Measurements from ENCODE around the gene CBX2. TPM values are rescaled to one million over a fixed set of nuclear protein-coding genes. Genes with fewer than 3 reads are reported as not detected.
A peak's percentile ranks its signal among the peaks of the same experiment; 100 is the strongest.

CBX2 gene
- total RNA-seq, 1 donor from 2014 or later: 53.5 TPM

DNA sequence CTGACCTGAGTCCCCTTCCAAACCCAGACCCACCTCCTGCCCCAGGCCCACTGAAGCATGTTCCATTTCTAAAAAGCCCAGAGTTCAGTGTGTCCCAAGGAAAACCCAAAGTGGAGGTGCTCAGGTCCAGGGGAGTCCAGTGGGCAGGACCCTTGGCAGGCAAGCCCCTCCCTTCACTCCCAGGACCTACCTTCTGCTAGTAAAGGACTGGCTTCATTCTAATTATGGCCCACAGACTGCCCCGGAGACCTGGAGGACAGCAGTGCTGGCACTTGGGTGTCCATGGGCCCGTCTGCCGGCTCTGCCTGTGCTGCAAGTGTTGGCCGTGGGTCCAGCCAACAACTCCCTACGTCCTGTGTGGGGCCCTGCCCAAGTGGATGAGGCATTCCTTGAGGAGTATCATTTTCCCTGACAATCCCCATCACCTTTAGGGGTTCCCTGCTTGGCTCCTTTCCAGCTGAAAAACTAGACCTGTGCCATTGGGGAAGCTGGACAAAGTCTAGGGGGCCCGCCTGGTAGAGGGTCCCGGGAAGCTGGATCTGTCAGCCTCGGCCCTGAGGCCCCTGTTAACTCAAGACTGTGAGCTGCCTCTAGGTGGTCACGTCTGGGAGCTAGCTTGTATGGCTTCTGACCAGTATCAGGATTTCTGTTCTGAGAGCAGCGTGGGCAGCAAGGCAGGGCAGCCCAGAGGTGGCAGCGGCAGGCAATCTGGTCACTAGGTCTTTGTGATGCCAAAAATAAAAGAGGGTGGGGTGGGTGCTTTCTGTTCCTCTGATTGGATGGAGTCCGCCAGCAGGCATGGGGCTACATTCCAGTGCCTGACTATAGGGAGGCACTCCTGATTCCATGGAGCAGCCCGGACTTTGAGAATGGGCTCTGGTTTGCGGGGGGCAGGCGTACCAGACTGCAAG is 8.2 kb downstream of the CBX2 start:
- Histone ChIP-seq H4K20me1 (ENCODE audit: low read depth) (peaks cover 93% of the 10 kb centered on the region), H3K36me3 (no peaks in the 10 kb centered on the region), H3K27me3 (peaks cover 42% of the 10 kb centered on the region), H3K9ac (no peak overlapping the region), H3K9me3 (ENCODE audit: low read depth) (no peaks in the 10 kb centered on the region), H3F3A (ENCODE audit: low read depth) (peaks cover 48% of the 10 kb centered on the region), H3K4me2 (no peak overlapping the region), H3K79me2 (ENCODE audit: low read depth) (peaks cover 13% of the 10 kb centered on the region), H2AFZ (replicated peaks) (no peak overlapping the region), H3K4me3 (no peak overlapping the region), H3K27ac (peak overlapping the region; percentile 3), H3K4me1 (peaks cover 16% of the 10 kb centered on the region)
- no peak for DNase-seq (ENCODE audit: low spot score)
- TF ChIP-seq EZH2phosphoT487 (IDR thresholded peaks at IDR 0.05): no peak
- TF ChIP-seq, protein P1, sequence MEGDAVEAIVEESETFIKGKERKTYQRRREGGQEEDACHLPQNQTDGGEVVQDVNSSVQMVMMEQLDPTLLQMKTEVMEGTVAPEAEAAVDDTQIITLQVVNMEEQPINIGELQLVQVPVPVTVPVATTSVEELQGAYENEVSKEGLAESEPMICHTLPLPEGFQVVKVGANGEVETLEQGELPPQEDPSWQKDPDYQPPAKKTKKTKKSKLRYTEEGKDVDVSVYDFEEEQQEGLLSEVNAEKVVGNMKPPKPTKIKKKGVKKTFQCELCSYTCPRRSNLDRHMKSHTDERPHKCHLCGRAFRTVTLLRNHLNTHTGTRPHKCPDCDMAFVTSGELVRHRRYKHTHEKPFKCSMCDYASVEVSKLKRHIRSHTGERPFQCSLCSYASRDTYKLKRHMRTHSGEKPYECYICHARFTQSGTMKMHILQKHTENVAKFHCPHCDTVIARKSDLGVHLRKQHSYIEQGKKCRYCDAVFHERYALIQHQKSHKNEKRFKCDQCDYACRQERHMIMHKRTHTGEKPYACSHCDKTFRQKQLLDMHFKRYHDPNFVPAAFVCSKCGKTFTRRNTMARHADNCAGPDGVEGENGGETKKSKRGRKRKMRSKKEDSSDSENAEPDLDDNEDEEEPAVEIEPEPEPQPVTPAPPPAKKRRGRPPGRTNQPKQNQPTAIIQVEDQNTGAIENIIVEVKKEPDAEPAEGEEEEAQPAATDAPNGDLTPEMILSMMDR (IDR thresholded peaks at IDR 0.05): no peak
- TF ChIP-seq EZH2 (IDR thresholded peaks at IDR 0.05): no peak
- peaks cover 39% of the 10 kb centered on the region for H3K4me1 Mint-ChIP-seq
- H3K27me3 Mint-ChIP-seq (ENCODE audit: insufficient read depth, low read depth): peaks cover 33% of the 10 kb centered on the region
- H3K36me3 Mint-ChIP-seq: peaks cover 20% of the 10 kb centered on the region
- H3K9me3 Mint-ChIP-seq: no peaks in the 10 kb centered on the region
- no peak overlapping the region for H3K4me3 Mint-ChIP-seq
- no peak overlapping the region for H3K27ac Mint-ChIP-seq

DNA sequence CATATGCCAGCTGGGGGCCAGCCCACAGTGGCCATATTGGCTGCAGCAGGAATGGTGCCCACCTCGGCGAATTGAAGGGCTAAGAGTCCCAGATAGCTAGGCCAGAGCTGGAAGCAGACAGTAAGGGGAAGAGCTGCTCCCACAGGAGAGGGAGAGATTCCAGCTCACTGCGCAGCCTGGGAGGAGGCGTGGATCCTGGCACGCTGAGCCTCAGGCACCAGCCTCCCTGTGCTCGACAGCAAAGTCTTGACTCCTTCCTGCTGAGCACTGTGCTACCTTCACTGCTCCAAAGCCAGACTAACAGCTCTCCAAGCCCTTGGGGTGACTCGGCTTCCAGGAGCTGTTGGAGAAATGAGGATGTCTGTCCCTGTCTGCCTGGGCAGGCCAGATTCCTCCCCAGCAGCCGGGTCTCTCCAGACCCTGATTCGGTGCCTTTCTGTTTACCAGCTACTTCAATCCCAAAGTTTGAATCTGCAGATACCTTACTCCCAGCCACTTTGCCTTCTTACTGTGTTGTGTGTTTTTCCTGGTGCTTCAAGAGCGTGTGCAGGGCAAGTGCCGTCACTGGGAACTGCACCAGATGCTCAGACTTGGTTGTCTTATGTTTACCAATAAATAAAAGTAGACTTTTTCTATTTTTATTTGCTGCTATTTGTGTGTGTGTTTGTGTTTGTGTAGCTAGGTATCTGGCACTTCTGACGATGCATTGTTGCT is 9.1 kb downstream of the CBX2 start:
- Histone ChIP-seq H3K4me2 (no peak overlapping the region), H3K36me3 (no peaks in the 10 kb centered on the region), H3K27me3 (peaks cover 52% of the 10 kb centered on the region), H3F3A (ENCODE audit: low read depth) (peaks cover 56% of the 10 kb centered on the region), H3K9me3 (ENCODE audit: low read depth) (no peaks in the 10 kb centered on the region), H2AFZ (replicated peaks) (no peak overlapping the region), H3K27ac (no peak overlapping the region), H3K9ac (no peak overlapping the region), H3K4me1 (peaks cover 16% of the 10 kb centered on the region), H4K20me1 (ENCODE audit: low read depth) (peaks cover 93% of the 10 kb centered on the region), H3K4me3 (no peak overlapping the region), H3K79me2 (ENCODE audit: low read depth) (peaks cover 3% of the 10 kb centered on the region)
- H3K36me3 Mint-ChIP-seq: peaks cover 18% of the 10 kb centered on the region
- H3K4me1 Mint-ChIP-seq: peaks cover 40% of the 10 kb centered on the region
- peaks cover 35% of the 10 kb centered on the region for H3K27me3 Mint-ChIP-seq (ENCODE audit: insufficient read depth, low read depth)
- TF ChIP-seq, protein P1 (IDR thresholded peaks at IDR 0.05): no peak
- TF ChIP-seq EZH2 (IDR thresholded peaks at IDR 0.05) (no peak), EZH2phosphoT487 (IDR thresholded peaks at IDR 0.05) (no peak)
- no peak overlapping the region for H3K27ac Mint-ChIP-seq
- H3K4me3 Mint-ChIP-seq: no peak overlapping the region
- H3K9me3 Mint-ChIP-seq: no peaks in the 10 kb centered on the region
- no peak for DNase-seq (ENCODE audit: low spot score)

DNA sequence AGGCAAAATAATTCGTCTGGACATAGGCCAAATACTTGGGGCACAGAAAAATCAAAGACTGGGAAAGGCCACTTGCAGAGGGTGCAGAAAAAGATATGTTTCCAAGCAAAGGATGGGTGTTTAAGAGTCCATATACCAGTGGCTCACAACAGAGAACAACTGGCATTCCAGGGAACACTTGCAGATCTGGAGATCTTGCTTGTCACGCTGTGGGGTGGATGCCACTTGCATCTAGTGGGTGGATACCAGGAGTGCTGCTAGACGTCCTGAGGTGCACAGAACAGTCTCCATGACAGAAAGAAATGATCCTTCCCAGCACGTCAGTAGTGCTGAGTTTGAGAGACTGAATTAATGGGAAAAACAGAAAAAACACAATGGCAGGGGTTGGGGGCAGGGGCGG is 10.5 kb downstream of the CBX2 start:
- H3F3A ChIP-seq (ENCODE audit: low read depth): peaks cover 68% of the 10 kb centered on the region
- peak overlapping the region; percentile 22 for H3K4me3 Mint-ChIP-seq
- no peak for DNase-seq (ENCODE audit: low spot score)
- peaks cover 26% of the 10 kb centered on the region for H3K4me1 ChIP-seq
- H3K27me3 ChIP-seq: peaks cover 65% of the 10 kb centered on the region
- no peaks in the 10 kb centered on the region for H3K79me2 ChIP-seq (ENCODE audit: low read depth)
- no peaks in the 10 kb centered on the region for H3K9me3 ChIP-seq (ENCODE audit: low read depth)
- TF ChIP-seq, protein P1 (IDR thresholded peaks at IDR 0.05): no peak
- TF ChIP-seq EZH2phosphoT487 (IDR thresholded peaks at IDR 0.05): no peak
- no peak for TF ChIP-seq EZH2 (IDR thresholded peaks at IDR 0.05)
- H3K27me3 Mint-ChIP-seq (ENCODE audit: insufficient read depth, low read depth): peaks cover 40% of the 10 kb centered on the region
- H3K36me3 Mint-ChIP-seq: peaks cover 10% of the 10 kb centered on the region
- H3K4me3 ChIP-seq: no peak overlapping the region
- no peaks in the 10 kb centered on the region for H3K36me3 ChIP-seq
- H4K20me1 ChIP-seq (ENCODE audit: low read depth): peaks cover 93% of the 10 kb centered on the region
- H3K9me3 Mint-ChIP-seq: no peaks in the 10 kb centered on the region
- no peak overlapping the region for H3K9ac ChIP-seq
- H3K27ac Mint-ChIP-seq: no peak overlapping the region
- peak overlapping the region; percentile 85 for H3K4me2 ChIP-seq
- H2AFZ ChIP-seq (replicated peaks): no peak overlapping the region
- H3K4me1 Mint-ChIP-seq: peaks cover 40% of the 10 kb centered on the region
- H3K27ac ChIP-seq: no peak overlapping the region
